Ecto neural progenitor cell (in vitro differentiated cells): ENCODE data around the gene ITSN2.

ENCODE experiments used
- DNase-seq: peaks from one replicate; pipeline ENCODE4 v3.0.0-alpha.2; 2018; ENCODE audit warnings: low spot score

The ITSN2 gene

DNA sequence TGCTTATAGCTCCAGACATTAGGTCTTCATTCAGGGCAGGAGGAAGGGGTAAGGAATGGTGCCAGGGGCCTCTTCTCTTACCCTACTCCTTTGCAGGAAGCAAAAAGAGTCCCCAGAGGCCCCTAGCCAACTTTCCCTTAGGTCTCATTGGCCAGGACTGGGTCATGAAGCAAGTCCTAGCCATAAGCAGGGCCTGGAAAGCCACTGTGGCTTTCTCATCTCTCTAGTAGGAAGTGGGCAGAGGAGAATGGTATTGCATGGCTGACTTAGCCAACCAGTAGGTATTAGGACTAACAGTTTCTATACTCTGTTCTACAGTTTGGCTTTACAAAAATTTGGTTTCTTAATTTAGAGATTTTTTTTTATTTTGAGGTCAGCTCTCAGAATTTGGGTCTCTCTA lies 180.7 kb downstream of the ITSN2 start:
- no peak for DNase-seq

GRCh38 chr2:24176326-24176725 lies 184.0 kb downstream of the ITSN2 start:
- no peak for DNase-seq

- no peak for DNase-seq
Measured at GRCh38 chr2:24175631-24176187, 184.6 kb downstream of the ITSN2 start.

DNA sequence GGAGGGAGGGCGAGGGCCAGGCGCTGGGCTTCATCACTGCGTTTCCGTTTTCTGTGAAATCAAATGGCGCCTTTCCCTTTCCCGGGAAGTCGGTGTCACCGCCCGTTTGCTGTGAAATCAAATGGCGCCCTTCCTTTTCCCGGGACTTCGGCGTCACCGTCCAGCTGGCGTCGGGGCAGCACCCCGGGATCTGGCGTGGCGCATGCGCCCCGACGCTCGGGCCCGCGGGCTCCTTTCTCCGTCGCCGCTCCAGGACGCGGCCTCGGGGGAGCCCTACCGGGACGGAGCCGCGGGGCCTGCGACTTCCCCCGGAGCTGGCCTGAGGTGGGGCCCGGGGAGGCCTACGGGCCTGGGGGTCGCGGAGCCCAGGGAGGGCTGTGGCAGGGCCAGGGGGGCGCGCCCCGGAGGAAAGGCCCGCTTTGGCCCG lies 185.5 kb downstream of the ITSN2 start, which contains the start of gene FAM228A:
TSS of gene FAM228A (plus strand) at position 203 of the 427 bp plus-strand sequence. CDS start 428 bp downstream, outside the sequence.
- no peak for DNase-seq

DNA sequence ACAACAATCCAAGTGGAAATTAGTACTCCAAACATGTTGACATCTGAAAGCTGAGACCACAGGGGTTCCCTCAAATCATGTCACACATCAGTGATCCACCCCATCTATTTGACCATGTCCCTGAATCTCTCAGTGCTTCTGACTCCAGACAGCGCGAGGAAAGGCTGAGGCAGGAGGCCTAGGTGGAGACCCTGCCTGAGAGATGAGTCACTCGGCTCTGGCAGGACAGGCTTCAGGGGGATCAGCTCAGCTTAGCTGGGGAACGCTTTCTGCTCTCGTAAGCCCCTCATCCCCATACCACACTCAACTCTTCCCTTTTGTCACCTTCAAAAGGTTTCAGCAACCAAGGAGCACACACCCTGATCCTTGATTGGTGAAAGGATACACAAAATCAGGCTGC lies 191.3 kb downstream of the ITSN2 start:
- no peak for DNase-seq

- DNase-seq = no peak
Measured at GRCh38 chr2:24164416-24164973, 195.8 kb downstream of the ITSN2 start.

DNA sequence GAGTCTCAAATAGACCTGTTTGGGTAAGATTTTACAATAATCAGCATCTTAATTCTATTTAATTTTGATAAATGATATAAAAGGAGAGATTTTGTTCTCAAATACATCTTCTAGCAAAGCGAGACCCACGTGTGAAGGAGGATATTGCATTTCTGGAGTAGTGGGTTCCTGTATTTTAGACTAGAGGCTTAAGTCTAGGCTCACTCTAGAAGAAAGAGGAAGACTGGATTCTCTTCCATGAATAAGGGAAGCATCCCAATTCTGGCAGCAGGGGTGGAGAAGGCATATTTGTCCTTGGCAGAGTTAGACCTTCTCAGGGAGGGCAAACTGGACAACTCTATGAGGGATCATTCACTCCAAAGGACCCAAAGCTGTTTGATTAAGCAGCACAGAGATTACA lies 196.7 kb downstream of the ITSN2 start:
- DNase-seq = no peak

GRCh38 chr2:24163186-24163585 lies 197.2 kb downstream of the ITSN2 start:
- DNase-seq = no peak

- DNase-seq = no peak
Measured at GRCh38 chr2:24162494-24162893, 197.8 kb downstream of the ITSN2 start.

DNA sequence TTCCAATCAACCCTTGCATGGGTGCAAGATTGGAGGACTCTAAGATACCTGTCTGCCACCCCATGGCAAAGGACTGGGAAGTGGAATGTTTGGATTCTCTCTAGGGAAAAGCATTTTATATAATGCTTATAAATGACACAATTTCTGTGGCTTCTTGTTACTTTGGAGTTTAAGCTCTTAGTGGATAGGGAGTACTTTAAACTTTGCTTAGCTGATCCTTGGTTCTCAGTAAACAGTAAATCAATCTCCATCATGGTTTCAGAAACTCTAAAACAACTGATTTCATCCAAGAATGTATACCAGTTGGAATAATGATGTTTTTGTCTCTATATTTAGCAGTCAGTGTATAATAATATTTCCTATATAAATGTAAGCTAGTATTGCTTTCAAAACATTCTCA lies 199.6 kb downstream of the ITSN2 start:
- no peak for DNase-seq

DNA sequence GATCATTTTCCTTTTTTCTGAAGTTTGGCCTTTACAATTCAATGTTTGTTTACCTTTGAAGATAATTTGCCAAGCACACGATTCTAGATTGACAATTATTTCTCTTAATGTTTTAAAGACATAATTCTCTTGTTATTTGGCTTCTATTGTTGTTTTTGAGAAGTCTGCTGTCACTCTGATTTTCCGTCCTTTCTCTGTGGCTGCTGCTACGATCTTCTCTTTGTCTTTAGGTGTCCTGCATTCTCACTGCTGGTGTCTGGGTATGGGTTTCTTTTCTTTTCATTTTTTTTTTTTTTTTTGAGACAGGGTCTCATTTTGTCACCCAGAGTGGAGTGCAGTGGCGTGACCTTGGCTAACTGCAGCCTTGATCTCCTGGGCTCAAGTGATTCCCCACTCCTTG lies 200.6 kb downstream of the ITSN2 start:
- no peak for DNase-seq

GRCh38 chr2:24158131-24158530 lies 202.2 kb downstream of the ITSN2 start:
- DNase-seq = no peak

DNA sequence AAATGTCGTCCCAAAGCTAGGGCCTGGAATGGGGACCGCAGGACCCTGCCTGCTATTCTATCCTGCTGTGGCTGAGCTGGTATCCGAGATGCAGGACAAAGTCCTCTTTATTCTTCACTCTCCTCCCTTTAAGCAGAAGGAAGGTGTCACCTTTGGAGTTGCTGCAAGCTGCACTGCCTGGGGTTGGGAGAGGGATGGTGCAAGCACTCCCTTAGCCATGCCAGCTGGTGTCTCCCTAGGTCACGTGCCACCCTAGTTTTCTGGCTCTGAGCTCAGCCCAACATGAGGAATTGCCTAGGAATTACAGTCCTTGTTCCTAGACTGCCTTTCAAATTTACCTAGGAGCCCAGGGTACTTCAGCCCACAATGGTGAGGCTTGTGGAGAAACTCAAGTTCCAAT lies 206.9 kb downstream of the ITSN2 start:
- no peak for DNase-seq
